Endometrial microvascular endothelial cells (primary cell): ENCODE results near the gene RAB3GAP1. TPM values are rescaled to one million over a fixed set of nuclear protein-coding genes. Genes with fewer than 3 reads are reported as not detected.
"Not testable (repeated sequence)": the region's sequence is repeated elsewhere in the genome, so short reads cannot be mapped to it uniquely, and the experiment has no call there.

Source experiments
- in situ Hi-C: cut with HindIII; loops from 2 replicates; pipeline ENCODE4 v1.10.0; 2017; ENCODE audit warnings: low sequenced_read_pairs, low pct_unique_long_range_greater_than_20kb; ENCODE audit errors: inconsistent ontology term
- total RNA-seq: library from RNA; depleted of rRNA; stranded (reverse); fragments of >200 nt; gene quantifications from one replicate; pipeline ENCODE4 v1.2.3, GENCODE V29; 2015; ENCODE audit errors: inconsistent ontology term

The RAB3GAP1 gene
- total RNA-seq, 1 donor from 2014 or later: 36.6 TPM

- in situ Hi-C loops: no loop called here
Measured at GRCh38 chr2:135096665-135097446, 44.8 kb downstream of the RAB3GAP1 start.

GRCh38 chr2:135097532-135098231, 45.6 kb downstream of the RAB3GAP1 start:
- in situ Hi-C loops: no loop called here

- in situ Hi-C loops: no loop called here
Measured at GRCh38 chr2:135099802-135100483, 47.9 kb downstream of the RAB3GAP1 start.

- in situ Hi-C loops: no loop called here
Measured at GRCh38 chr2:135103843-135104242, 51.8 kb downstream of the RAB3GAP1 start.

- in situ Hi-C loops: not testable (repeated sequence)
Measured at GRCh38 chr2:135105513-135106316, 53.6 kb downstream of the RAB3GAP1 start.

- in situ Hi-C loops: no loop called here
Measured at GRCh38 chr2:135113322-135113721, 61.2 kb downstream of the RAB3GAP1 start.

GRCh38 chr2:135119582-135119981, 67.5 kb downstream of the RAB3GAP1 start:
- in situ Hi-C loops: no loop called here

- in situ Hi-C loops: no loop called here
Measured at GRCh38 chr2:135121016-135121657, 69.0 kb downstream of the RAB3GAP1 start.

- in situ Hi-C loops: not testable (repeated sequence)
Measured at GRCh38 chr2:135121658-135122039, 69.6 kb downstream of the RAB3GAP1 start.

- in situ Hi-C loops: no loop called here
Measured at GRCh38 chr2:135124924-135125886, 73.1 kb downstream of the RAB3GAP1 start.

- in situ Hi-C loops: no loop called here
Measured at GRCh38 chr2:135125940-135126339, 73.8 kb downstream of the RAB3GAP1 start.

GRCh38 chr2:135130751-135131150, 78.7 kb downstream of the RAB3GAP1 start:
- in situ Hi-C loops: no loop called here

- in situ Hi-C loops: no loop called here
Measured at GRCh38 chr2:135132314-135132713, 80.2 kb downstream of the RAB3GAP1 start.

- in situ Hi-C loops: no loop called here
Measured at GRCh38 chr2:135140606-135141005, 88.5 kb downstream of the RAB3GAP1 start.

- in situ Hi-C loops: no loop called here
Measured at GRCh38 chr2:135142323-135142722, 90.2 kb downstream of the RAB3GAP1 start.

- in situ Hi-C loops: no loop called here
Measured at GRCh38 chr2:135144343-135144742, 92.3 kb downstream of the RAB3GAP1 start.

- in situ Hi-C loops: no loop called here
Measured at GRCh38 chr2:135149251-135149650, 97.2 kb downstream of the RAB3GAP1 start.
